ENCODE data around the gene VAC14. TPM values are rescaled to one million over a fixed set of nuclear protein-coding genes. Genes with fewer than 3 reads are reported as not detected.

Gene VAC14
- total RNA-seq, 2 donors from 2014 or later, result 34.9 to 37.0 TPM

- Histone ChIP-seq H3K4me3 (no peak overlapping the region), H3K27ac (peak overlapping the region in 1 of 2 donors; percentile 9), H3K4me1 (ENCODE audit: control insufficient read depth in 1 of 2, low read depth in 2 of 2) (peaks cover 50 to 80% of the 10 kb centered on the region in 2 donors), H3K27me3 (replicated peaks; ENCODE audit: insufficient read depth) (no peaks in the 10 kb centered on the region), H3K9me3 (no peaks in the 10 kb centered on the region), H3K36me3 (no peaks in the 10 kb centered on the region)
- TF ChIP-seq CTCF (IDR thresholded peaks at IDR 0.05), result no peak
- no peak for DNase-seq (ENCODE audit: low spot score)
- no peak for ATAC-seq (ENCODE audit: insufficient number of reproducible peaks, low FRiP score, low read depth)
Observed at GRCh38 chr16:70752426-70752825, 48.5 kb downstream of the VAC14 start.

GRCh38 chr16:70751593-70751992 lies 49.4 kb downstream of the VAC14 start:
- no peaks in the 10 kb centered on the region for H3K9me3 ChIP-seq
- no peaks in the 10 kb centered on the region for H3K27me3 ChIP-seq (replicated peaks; ENCODE audit: insufficient read depth)
- DNase-seq (ENCODE audit: low spot score), result no peak
- peaks cover 54 to 88% of the 10 kb centered on the region in 2 donors for H3K4me1 ChIP-seq (ENCODE audit: control insufficient read depth in 1 of 2, low read depth in 2 of 2)
- ATAC-seq (ENCODE audit: insufficient number of reproducible peaks, low FRiP score, low read depth), result no peak
- no peaks in the 10 kb centered on the region for H3K36me3 ChIP-seq
- H3K27ac ChIP-seq, result peak overlapping the region; percentile 54 to 69
- H3K4me3 ChIP-seq, result no peak overlapping the region
- TF ChIP-seq CTCF (IDR thresholded peaks at IDR 0.05), result no peak

- peak; percentile 37 for ATAC-seq (ENCODE audit: insufficient number of reproducible peaks, low FRiP score, low read depth)
- peak; percentile 51 for DNase-seq (ENCODE audit: low spot score)
- H3K4me1 ChIP-seq (ENCODE audit: control insufficient read depth in 1 of 2, low read depth in 2 of 2), result peaks cover 58 to 88% of the 10 kb centered on the region in 2 donors
Observed at GRCh38 chr16:70750893-70751467, 50.0 kb downstream of the VAC14 start.

GRCh38 chr16:70749681-70750601 lies 51.0 kb downstream of the VAC14 start:
- Histone ChIP-seq H3K9me3 (no peaks in the 10 kb centered on the region), H3K27ac (peak overlapping the region; percentile 54 to 69), H3K36me3 (no peaks in the 10 kb centered on the region), H3K4me3 (no peak overlapping the region), H3K27me3 (replicated peaks; ENCODE audit: insufficient read depth) (no peaks in the 10 kb centered on the region), H3K4me1 (ENCODE audit: control insufficient read depth in 1 of 2, low read depth in 2 of 2) (peaks cover 53 to 88% of the 10 kb centered on the region in 2 donors)
- ATAC-seq (ENCODE audit: insufficient number of reproducible peaks, low FRiP score, low read depth) (no peak), DNase-seq (ENCODE audit: low spot score) (no peak)
- no peak for TF ChIP-seq CTCF (IDR thresholded peaks at IDR 0.05)

More at GRCh38 chr16:70750893-70751467, 50.0 kb downstream of the VAC14 start:
- Histone ChIP-seq H3K4me3 (no peak overlapping the region), H3K36me3 (no peaks in the 10 kb centered on the region), H3K27ac (peak overlapping the region; percentile 54 to 69), H3K9me3 (no peaks in the 10 kb centered on the region), H3K27me3 (replicated peaks; ENCODE audit: insufficient read depth) (no peaks in the 10 kb centered on the region)
- TF ChIP-seq CTCF (IDR thresholded peaks at IDR 0.05), result no peak

GRCh38 chr16:70749006-70749678 lies 51.8 kb downstream of the VAC14 start:
- H3K27ac ChIP-seq, result no peak overlapping the region
- ATAC-seq (ENCODE audit: insufficient number of reproducible peaks, low FRiP score, low read depth) (no peak), DNase-seq (ENCODE audit: low spot score) (no peak)
- H3K36me3 ChIP-seq, result no peaks in the 10 kb centered on the region
- peaks cover 46 to 85% of the 10 kb centered on the region in 2 donors for H3K4me1 ChIP-seq (ENCODE audit: control insufficient read depth in 1 of 2, low read depth in 2 of 2)
- H3K9me3 ChIP-seq, result no peaks in the 10 kb centered on the region
- no peak overlapping the region for H3K4me3 ChIP-seq
- no peaks in the 10 kb centered on the region for H3K27me3 ChIP-seq (replicated peaks; ENCODE audit: insufficient read depth)
- TF ChIP-seq CTCF (IDR thresholded peaks at IDR 0.05), result no peak
